Liver (tissue), 9 donors: ENCODE measurements around the gene AGBL4. TPM values are rescaled to one million over a fixed set of nuclear protein-coding genes. Genes with fewer than 3 reads are reported as not detected.

Experiments
- DNase-seq: peaks from one replicate; pipeline ENCODE4 v3.0.0-alpha.2; 2017; ENCODE audit warnings: low spot score
- H3K27ac ChIP-seq, 2 donors: one replicate each; pipeline ENCODE4 v1.7.0; 2013; ENCODE audit warnings: inconsistent platforms in 2 of 2, low read length in 2 of 2, control low read depth in 1 of 2, low read depth in 1 of 2, mild to moderate bottlenecking in 1 of 2
- H3K27me3 ChIP-seq, 4 donors: one replicate each; pipeline versions ENCODE4 v1.6.1 to v1.7.0; 2013; ENCODE audit warnings: low read length in 3 of 4, inconsistent platforms in 1 of 4, mild to moderate bottlenecking in 1 of 4, moderate library complexity in 1 of 4; ENCODE audit not compliant: control insufficient read depth in 4 of 4, insufficient read depth in 4 of 4
- H3K36me3 ChIP-seq, 4 donors: one replicate each; pipeline versions ENCODE4 v1.6.1 to v1.7.0; 2013; ENCODE audit warnings: low read length in 3 of 4, mild to moderate bottlenecking in 3 of 4, low read depth in 1 of 4, moderate library complexity in 1 of 4; ENCODE audit not compliant: control insufficient read depth in 4 of 4, insufficient read depth in 3 of 4
- H3K4me1 ChIP-seq, 4 donors: one replicate each; pipeline versions ENCODE4 v1.6.1 to v1.7.0; 2013; ENCODE audit warnings: low read length in 3 of 4, mild to moderate bottlenecking in 3 of 4, moderate library complexity in 1 of 4; ENCODE audit not compliant: control insufficient read depth in 4 of 4, insufficient read depth in 4 of 4
- H3K4me3 ChIP-seq, 3 donors: one replicate each; pipeline versions ENCODE4 v1.6.1 to v1.7.0; 2013; ENCODE audit warnings: low read length in 3 of 3, control low read depth in 1 of 3, low read depth in 1 of 3, mild to moderate bottlenecking in 1 of 3
- H3K9ac ChIP-seq, 2 donors: one replicate each; pipeline ENCODE4 v1.7.0; 2013; ENCODE audit warnings: low read length in 2 of 2, mild to moderate bottlenecking in 2 of 2, moderate library complexity in 2 of 2, control low read depth in 1 of 2, low read depth in 1 of 2
- H3K9me3 ChIP-seq, 4 donors: one replicate each; pipeline versions ENCODE4 v1.6.1 to v1.7.0; 2013; ENCODE audit warnings: low read length in 3 of 4; ENCODE audit not compliant: control insufficient read depth in 4 of 4
- ATF3 ChIP-seq: IDR thresholded peaks from 2 replicates; pipeline ENCODE4 v1.6.1; 2016; ENCODE audit warnings: antibody characterized with exemption
- CTCF ChIP-seq: fragments of 150-350 bp; IDR thresholded peaks from 2 replicates; pipeline ENCODE4 v1.5.1; 2017; ENCODE audit warnings: improper control_type of control experiment, low read depth, low read length; ENCODE audit not compliant: missing input control
- EGR1 ChIP-seq, 2 donors: IDR thresholded peaks; 2 replicates each; pipeline ENCODE4 v1.6.1; 2016 to 2018; ENCODE audit warnings: antibody characterized with exemption in 2 of 2, low read depth in 2 of 2
- FOXA2 ChIP-seq: IDR thresholded peaks from 2 replicates; pipeline ENCODE4 v1.6.1; 2016; ENCODE audit warnings: antibody characterized with exemption
- GABPA ChIP-seq, 2 donors: IDR thresholded peaks in 1 of 2; conservative IDR thresholded peaks in 1 of 2; 2 replicates each; pipeline ENCODE4 v1.6.1; 2016; ENCODE audit warnings: antibody characterized with exemption in 2 of 2, mild to moderate bottlenecking in 1 of 2, moderate library complexity in 1 of 2
- HNF4A ChIP-seq, 2 donors: conservative IDR thresholded peaks; 2 replicates each; pipeline ENCODE4 v1.6.1; 2016; ENCODE audit warnings: antibody characterized with exemption in 2 of 2, mild to moderate bottlenecking in 2 of 2
- JUND ChIP-seq, 2 donors: IDR thresholded peaks; 2 replicates each; pipeline ENCODE4 v1.6.1; 2016; ENCODE audit warnings: antibody characterized with exemption in 2 of 2
- MAX ChIP-seq: IDR thresholded peaks from 2 replicates; pipeline ENCODE4 v1.6.1; 2016; ENCODE audit warnings: antibody characterized with exemption
- NR2F2 ChIP-seq: IDR thresholded peaks from 2 replicates; pipeline ENCODE4 v1.6.1; 2016; ENCODE audit warnings: antibody characterized with exemption
- RAD21 ChIP-seq, 2 donors: IDR thresholded peaks; 2 replicates each; pipeline ENCODE4 v1.6.1; 2016; ENCODE audit warnings: antibody characterized with exemption in 2 of 2, mild to moderate bottlenecking in 2 of 2
- REST ChIP-seq: IDR thresholded peaks from 2 replicates; pipeline ENCODE4 v1.6.1; 2016; ENCODE audit warnings: antibody characterized with exemption, mild to moderate bottlenecking
- RXRA ChIP-seq, 2 donors: IDR thresholded peaks; 2 replicates each; pipeline ENCODE4 v1.6.1; 2017 to 2018; ENCODE audit warnings: antibody characterized with exemption in 2 of 2, mild to moderate bottlenecking in 1 of 2
- SP1 ChIP-seq: IDR thresholded peaks from 2 replicates; pipeline ENCODE4 v1.6.1; 2018; ENCODE audit warnings: antibody characterized with exemption, mild to moderate bottlenecking
- TAF1 ChIP-seq: conservative IDR thresholded peaks from 2 replicates; pipeline ENCODE4 v1.6.1; 2016; ENCODE audit warnings: antibody characterized with exemption, mild to moderate bottlenecking
- ZBTB33 ChIP-seq: IDR thresholded peaks from 2 replicates; pipeline ENCODE4 v1.6.1; 2016; ENCODE audit warnings: antibody characterized with exemption
- WGBS: extraction: QIAGEN DNeasy Blood & Tissue Kit; methylation state at CpG from one replicate; pipeline ENCODE4 v1.1.7; 2013; 5-methylcytosine and 5-hydroxymethylcytosine counted together
- polyA plus RNA-seq, 2 donors: library from polyadenylated mRNA; stranded (reverse) in 1 of 2; unstranded in 1 of 2; fragments of 200-250 nt in 1 of 2; fragments of >200 nt in 1 of 2; fragmentation: Nextera tagmentation in 1 of 2; extraction: Ambion mirVana in 1 of 2; gene quantifications; one replicate each; pipeline versions ENCODE4 v1.2.1 to v1.2.3, GENCODE V29; 2013 to 2015
- total RNA-seq, 2 donors: library from RNA; depleted of rRNA; stranded (reverse); fragments of >200 nt; gene quantifications; one replicate each; pipeline ENCODE4 v1.2.3, GENCODE V29; 2014
- donor health status: healthy.
- donor health status: healthy.
- donor health status: healthy.
- donor health status: healthy.
- donor health status: healthy.

The AGBL4 gene
- total and polyA plus RNA-seq, 4 donors = 0.75 to 0.76 TPM; not detected in 2

- 72% methylated on average over 3 of the region's 3 CpGs for WGBS
- no peak overlapping the region for H3K9ac ChIP-seq
Observed at GRCh38 chr1:48617252-48617651, 1406.5 kb downstream of the AGBL4 start.

GRCh38 chr1:48616710-48617109, 1407.0 kb downstream of the AGBL4 start:
- no peaks in the 10 kb centered on the region for H3K9me3 ChIP-seq
- H3K27ac ChIP-seq = no peak overlapping the region
- no peaks in the 10 kb centered on the region for H3K36me3 ChIP-seq
- H3K27me3 ChIP-seq = peaks cover 0 to 2% (median 0%) of the 10 kb centered on the region in 4 donors
- WGBS = 65% methylated on average over 2 of the region's 2 CpGs
- no peak for DNase-seq
- no peak overlapping the region for H3K9ac ChIP-seq
- no peak overlapping the region for H3K4me3 ChIP-seq
- peaks cover 0 to 3% (median 0%) of the 10 kb centered on the region in 4 donors for H3K4me1 ChIP-seq
- TF ChIP-seq RAD21 (IDR thresholded peaks at IDR 0.05) = no peak
- no peak for TF ChIP-seq JUND (IDR thresholded peaks at IDR 0.05)
- no peak for TF ChIP-seq GABPA (IDR thresholded peaks at IDR 0.05 in 1 of 2, conservative IDR thresholded peaks at IDR 0.05 in 1 of 2)
- no peak for TF ChIP-seq NR2F2
- TF ChIP-seq ZBTB33 = no peak
- TF ChIP-seq CTCF = no peak
- no peak for TF ChIP-seq FOXA2
- no peak for TF ChIP-seq HNF4A (conservative IDR thresholded peaks at IDR 0.05)
- TF ChIP-seq SP1 = no peak

More at GRCh38 chr1:48617252-48617651, 1406.5 kb downstream of the AGBL4 start:
- Histone ChIP-seq H3K4me1 (peaks cover 0 to 3% (median 0%) of the 10 kb centered on the region in 4 donors), H3K36me3 (no peaks in the 10 kb centered on the region), H3K27me3 (peaks cover 0 to 2% (median 0%) of the 10 kb centered on the region in 4 donors), H3K27ac (no peak overlapping the region), H3K4me3 (no peak overlapping the region), H3K9me3 (no peaks in the 10 kb centered on the region)
- TF ChIP-seq TAF1 (no peak), FOXA2 (no peak), REST (no peak), JUND (IDR thresholded peaks at IDR 0.05) (no peak), MAX (no peak), RAD21 (IDR thresholded peaks at IDR 0.05) (no peak), EGR1 (IDR thresholded peaks at IDR 0.05; ENCODE audit: low read depth in 2 of 2) (no peak), RXRA (IDR thresholded peaks at IDR 0.05) (no peak), ZBTB33 (no peak), NR2F2 (no peak), ATF3 (no peak), SP1 (no peak)
- no peak for DNase-seq
